ENCODE data around the gene MAPK10. TPM values are rescaled to one million over a fixed set of nuclear protein-coding genes. Genes with fewer than 3 reads are reported as not detected.

MAPK10 gene
- total RNA-seq, 6 donors from 2014 or later: 11.1 to 89.1 (median 29.5) TPM

DNA sequence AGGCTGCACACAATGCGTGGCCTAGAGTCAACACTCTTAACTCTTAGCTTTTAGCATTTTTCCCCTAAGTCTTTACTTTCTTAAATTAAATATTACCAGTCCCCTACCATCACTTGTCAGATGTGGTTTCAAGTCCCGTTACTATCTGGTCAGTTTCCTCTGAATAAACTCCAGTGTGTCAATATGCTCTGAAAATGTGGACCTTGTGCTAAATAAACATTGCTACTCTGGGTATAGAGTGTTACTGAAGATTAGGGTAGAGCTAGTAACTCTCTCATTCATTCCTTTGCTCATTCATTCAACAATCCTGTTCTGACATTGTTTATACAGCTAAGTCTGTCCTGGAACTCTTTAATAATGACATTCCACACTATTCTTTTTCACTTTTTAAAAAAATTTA lies 251.0 kb downstream of the MAPK10 start:
- Histone ChIP-seq H3K27ac (no peak overlapping the region), H3K4me1 (no peaks in the 10 kb centered on the region), H3K9me3 (no peaks in the 10 kb centered on the region), H3K27me3 (no peaks in the 10 kb centered on the region), H3K4me3 (no peak overlapping the region), H3K36me3 (no peaks in the 10 kb centered on the region)
- 74 to 83% methylated on average over 2 of the region's 2 CpGs for WGBS, 2 donors
- DNase-seq: no peak
- no peak for ATAC-seq (ENCODE audit: low FRiP score in 2 of 2)
- no peak for TF ChIP-seq EP300 (IDR thresholded peaks at IDR 0.05)
- TF ChIP-seq POLR2AphosphoS5 (IDR thresholded peaks at IDR 0.05): no peak
- no peak for TF ChIP-seq POLR2A (IDR thresholded peaks at IDR 0.05)
- TF ChIP-seq, protein P1, sequence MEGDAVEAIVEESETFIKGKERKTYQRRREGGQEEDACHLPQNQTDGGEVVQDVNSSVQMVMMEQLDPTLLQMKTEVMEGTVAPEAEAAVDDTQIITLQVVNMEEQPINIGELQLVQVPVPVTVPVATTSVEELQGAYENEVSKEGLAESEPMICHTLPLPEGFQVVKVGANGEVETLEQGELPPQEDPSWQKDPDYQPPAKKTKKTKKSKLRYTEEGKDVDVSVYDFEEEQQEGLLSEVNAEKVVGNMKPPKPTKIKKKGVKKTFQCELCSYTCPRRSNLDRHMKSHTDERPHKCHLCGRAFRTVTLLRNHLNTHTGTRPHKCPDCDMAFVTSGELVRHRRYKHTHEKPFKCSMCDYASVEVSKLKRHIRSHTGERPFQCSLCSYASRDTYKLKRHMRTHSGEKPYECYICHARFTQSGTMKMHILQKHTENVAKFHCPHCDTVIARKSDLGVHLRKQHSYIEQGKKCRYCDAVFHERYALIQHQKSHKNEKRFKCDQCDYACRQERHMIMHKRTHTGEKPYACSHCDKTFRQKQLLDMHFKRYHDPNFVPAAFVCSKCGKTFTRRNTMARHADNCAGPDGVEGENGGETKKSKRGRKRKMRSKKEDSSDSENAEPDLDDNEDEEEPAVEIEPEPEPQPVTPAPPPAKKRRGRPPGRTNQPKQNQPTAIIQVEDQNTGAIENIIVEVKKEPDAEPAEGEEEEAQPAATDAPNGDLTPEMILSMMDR (IDR thresholded peaks at IDR 0.05): no peak

DNA sequence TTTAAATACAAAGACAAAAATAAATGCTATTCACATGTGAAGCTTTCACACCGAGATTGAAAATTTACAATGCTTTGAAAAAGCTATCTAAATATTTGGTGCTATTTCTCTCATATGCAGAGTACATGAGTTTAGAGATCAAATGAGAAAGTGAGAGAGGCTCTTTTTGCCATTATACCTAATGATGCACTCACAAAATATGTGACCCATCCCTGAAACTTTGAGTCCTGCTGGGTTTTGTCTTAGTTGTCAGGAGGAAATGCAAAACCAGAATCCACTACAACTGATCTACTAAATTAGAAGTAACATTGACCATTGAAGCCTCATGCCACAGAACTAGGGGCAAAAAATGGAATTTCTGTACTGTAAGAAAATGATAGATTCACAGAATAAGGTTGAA lies 251.7 kb downstream of the MAPK10 start:
- 74 to 87% methylated on average over 1 of the region's 1 CpG for WGBS, 2 donors

DNA sequence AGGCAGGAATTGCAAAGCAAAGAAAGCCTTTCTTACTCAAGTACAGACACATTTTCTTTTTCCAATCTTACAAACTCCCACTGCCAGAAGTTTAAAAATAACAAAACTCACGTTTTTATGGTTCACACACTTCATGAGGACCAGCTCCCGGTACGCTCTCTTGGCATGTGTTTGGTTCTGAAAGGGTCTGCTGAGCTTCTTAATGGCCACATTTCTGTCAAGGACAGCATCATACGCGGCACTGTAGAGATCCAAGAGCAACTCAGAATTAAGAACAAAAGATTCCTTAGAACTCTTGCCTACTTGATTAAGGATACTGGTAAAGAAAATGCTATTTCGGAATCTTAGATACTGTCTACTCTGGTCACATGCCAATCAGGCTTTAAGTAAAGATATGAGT lies 252.7 kb downstream of the MAPK10 start:
- Histone ChIP-seq H3K27me3 (no peaks in the 10 kb centered on the region), H3K27ac (no peak overlapping the region), H3K36me3 (no peaks in the 10 kb centered on the region), H3K9me3 (no peaks in the 10 kb centered on the region), H3K4me1 (no peaks in the 10 kb centered on the region), H3K4me3 (peak overlapping the region in 1 of 4 donors; percentile 1)
- ATAC-seq (ENCODE audit: low FRiP score in 2 of 2) (no peak), DNase-seq (no peak)
- 57 to 64% methylated on average over 6 of the region's 6 CpGs for WGBS, 2 donors
- TF ChIP-seq, protein P1 (IDR thresholded peaks at IDR 0.05): no peak
- TF ChIP-seq POLR2AphosphoS5 (IDR thresholded peaks at IDR 0.05) (no peak), POLR2A (IDR thresholded peaks at IDR 0.05) (no peak), EP300 (IDR thresholded peaks at IDR 0.05) (no peak)

More for the DNA sequence above, 251.7 kb downstream of the MAPK10 start:
- Histone ChIP-seq H3K27me3 (no peaks in the 10 kb centered on the region), H3K36me3 (no peaks in the 10 kb centered on the region), H3K4me3 (no peak overlapping the region), H3K27ac (no peak overlapping the region), H3K4me1 (no peaks in the 10 kb centered on the region), H3K9me3 (no peaks in the 10 kb centered on the region)
- ATAC-seq (ENCODE audit: low FRiP score in 2 of 2): no peak
- no peak for DNase-seq
- TF ChIP-seq POLR2A (IDR thresholded peaks at IDR 0.05) (no peak), POLR2AphosphoS5 (IDR thresholded peaks at IDR 0.05) (no peak), EP300 (IDR thresholded peaks at IDR 0.05) (no peak)
- TF ChIP-seq, protein P1 (IDR thresholded peaks at IDR 0.05): no peak

DNA sequence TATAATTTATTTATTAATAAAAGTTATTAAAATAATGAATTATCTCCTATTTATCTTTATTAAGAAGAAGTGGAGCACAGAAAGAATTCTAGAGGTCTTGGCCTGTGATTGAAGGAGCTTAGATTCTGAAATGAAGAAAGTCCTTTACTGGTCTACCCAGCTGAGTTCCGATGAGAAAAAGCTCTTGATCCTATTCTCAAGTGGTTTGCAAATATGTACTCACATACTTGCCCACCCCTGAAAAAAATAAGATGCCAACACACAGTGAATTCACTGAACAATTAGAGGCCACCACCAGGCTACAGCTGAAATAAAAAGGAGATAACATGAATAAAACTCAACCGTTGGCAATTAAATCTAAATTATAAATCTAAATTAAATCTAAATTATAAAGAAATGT lies 253.4 kb downstream of the MAPK10 start:
- TF ChIP-seq, protein P1 (IDR thresholded peaks at IDR 0.05): no peak
- no peak for TF ChIP-seq POLR2AphosphoS5 (IDR thresholded peaks at IDR 0.05)
- no peak for TF ChIP-seq EP300 (IDR thresholded peaks at IDR 0.05)
- TF ChIP-seq POLR2A (IDR thresholded peaks at IDR 0.05): no peak
- peak; percentile 43 to 70 for ATAC-seq (ENCODE audit: low FRiP score in 2 of 2)

DNA sequence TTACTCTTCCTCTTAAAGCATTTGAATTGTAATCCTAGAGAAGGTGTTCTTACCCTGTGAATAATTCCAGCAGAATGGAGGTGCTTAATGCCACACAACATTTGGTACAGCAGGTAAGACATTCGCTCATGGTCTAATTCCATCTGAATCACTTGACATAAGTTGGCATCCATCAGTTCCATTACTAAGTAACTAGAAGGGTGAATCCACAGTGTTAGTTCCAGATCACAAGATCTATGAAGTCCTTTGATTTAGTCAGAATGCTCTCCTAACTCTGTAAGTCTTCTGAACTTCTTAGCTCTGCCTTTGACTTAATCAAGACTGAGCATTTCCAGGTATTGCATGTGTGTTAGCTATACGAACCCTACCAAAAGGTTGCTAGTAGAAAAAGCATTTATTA lies 258.0 kb downstream of the MAPK10 start:
- Histone ChIP-seq H3K9me3 (no peaks in the 10 kb centered on the region), H3K27me3 (no peaks in the 10 kb centered on the region), H3K27ac (no peak overlapping the region), H3K4me3 (no peak overlapping the region), H3K36me3 (no peaks in the 10 kb centered on the region), H3K4me1 (no peaks in the 10 kb centered on the region)
- DNase-seq: no peak
- WGBS, 2 donors: 96 to 98% methylated on average over 2 of the region's 2 CpGs
- TF ChIP-seq POLR2AphosphoS5 (IDR thresholded peaks at IDR 0.05) (no peak), EP300 (IDR thresholded peaks at IDR 0.05) (no peak), POLR2A (IDR thresholded peaks at IDR 0.05) (no peak)
- TF ChIP-seq, protein P1 (IDR thresholded peaks at IDR 0.05): no peak
- ATAC-seq (ENCODE audit: low FRiP score in 2 of 2): no peak

More for the DNA sequence above, 253.4 kb downstream of the MAPK10 start:
- H3K4me1 ChIP-seq: no peaks in the 10 kb centered on the region
- WGBS, 2 donors: 62 to 65% methylated on average over 2 of the region's 2 CpGs
- peak overlapping the region in 1 of 4 donors; percentile 1 for H3K4me3 ChIP-seq
- no peaks in the 10 kb centered on the region for H3K9me3 ChIP-seq
- H3K27ac ChIP-seq: no peak overlapping the region
- no peaks in the 10 kb centered on the region for H3K36me3 ChIP-seq
- no peaks in the 10 kb centered on the region for H3K27me3 ChIP-seq
- no peak for DNase-seq
